Suppressor macrophage treated with lipopolysaccharide for 1 hour (primary cell): ENCODE results near the gene REV3L.

Source experiments
- DNase-seq, 3 donors: peaks; one replicate each; pipeline ENCODE4 v3.0.0-alpha.2; 2020 to 2022

REV3L gene

DNA sequence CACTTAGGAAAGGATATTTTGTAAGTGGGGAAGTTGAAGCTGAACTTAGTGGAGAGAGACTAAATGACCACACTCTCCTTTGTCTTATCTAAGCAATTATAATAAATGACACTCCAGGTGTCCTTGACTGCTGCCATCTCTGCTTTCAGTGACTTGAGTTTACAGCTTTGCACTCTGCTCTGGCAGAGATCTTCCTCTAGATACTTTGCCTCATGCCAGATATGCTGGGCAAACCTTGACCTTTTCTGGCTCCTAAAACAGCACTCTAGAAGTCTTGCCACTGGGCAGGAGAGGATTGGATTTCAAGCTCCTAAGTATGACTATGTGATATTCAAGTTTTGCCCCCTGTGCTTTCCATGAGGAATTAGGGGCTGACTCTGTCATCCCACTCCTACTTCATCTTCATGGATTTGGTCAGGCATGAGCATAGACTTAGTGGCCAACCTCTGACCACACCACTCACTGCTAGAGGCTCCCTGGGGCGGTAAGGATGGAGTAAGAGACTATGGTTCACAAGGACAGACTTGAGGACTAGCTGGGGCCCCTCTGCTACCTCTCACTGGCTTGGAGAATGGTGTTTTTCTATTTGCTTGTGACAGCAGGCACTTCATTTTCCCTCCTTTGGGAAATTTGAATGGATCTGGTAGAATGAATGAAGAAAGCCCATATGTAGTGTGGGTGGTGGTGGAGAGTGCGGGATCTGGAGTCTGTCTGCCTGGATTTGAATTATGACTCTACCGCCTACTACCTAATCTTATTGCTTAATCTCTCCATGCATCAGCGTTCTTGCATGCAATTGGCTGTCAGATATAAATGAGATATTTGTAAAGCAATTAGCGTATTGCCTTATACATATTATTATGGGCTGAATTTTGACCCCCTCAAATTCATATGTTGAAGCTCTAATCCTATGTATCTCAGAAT, 191.4 kb downstream of the REV3L start:
- peak; percentile 33 to 54 (median 35) for DNase-seq

DNA sequence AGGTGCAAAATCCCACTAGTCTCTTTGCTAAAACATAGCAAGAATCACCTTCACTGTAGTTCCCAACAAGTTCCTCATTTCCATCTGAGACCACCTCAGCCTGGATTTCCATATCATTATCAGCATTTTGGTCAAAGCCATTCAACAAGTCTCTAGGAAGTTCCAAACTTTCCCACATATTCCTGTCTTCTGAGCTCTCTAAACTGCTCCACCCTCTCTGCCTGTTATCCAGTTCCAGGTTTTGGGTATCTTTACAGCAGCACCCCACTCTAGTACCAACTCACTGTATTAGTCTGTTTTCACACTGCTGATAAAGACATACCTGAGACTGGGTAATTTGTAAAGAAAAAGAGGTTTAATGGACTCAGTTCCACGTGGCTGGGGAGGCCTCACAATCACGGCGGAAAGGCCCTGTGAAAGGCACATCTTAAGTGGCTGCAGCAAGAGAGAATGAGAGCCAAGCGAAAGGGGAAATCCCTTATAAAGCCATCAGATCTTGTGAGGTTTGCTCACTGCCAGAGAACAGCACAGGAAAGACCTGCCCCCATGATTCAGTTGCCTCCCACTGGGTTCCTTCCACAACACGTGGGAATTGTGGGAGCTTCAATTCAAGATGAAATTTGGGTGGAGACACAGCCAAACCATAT, 192.2 kb downstream of the REV3L start:
- peak; percentile 86 to 94 (median 91) for DNase-seq

DNA sequence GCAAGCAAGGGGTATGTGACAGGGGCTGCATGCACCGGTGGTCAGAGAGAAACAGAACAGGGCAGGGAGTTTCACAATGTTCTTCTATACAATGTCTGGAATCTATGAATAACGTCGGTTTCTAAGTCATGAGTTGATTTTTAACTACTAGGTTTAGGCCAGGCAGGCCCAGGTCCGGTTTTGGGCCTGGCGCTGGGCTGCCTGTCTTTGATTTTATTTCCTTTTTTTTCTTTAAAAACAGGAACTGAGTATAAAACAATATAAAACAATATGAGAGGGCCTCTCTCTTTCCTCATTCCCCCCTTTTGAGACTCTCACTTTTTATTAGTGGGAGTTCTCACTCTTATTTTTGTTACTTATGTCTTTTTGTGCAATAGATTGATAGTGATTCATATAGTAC, 198.7 kb downstream of the REV3L start:
- peak in 2 of 3 donors; percentile 26 to 27 for DNase-seq

DNA sequence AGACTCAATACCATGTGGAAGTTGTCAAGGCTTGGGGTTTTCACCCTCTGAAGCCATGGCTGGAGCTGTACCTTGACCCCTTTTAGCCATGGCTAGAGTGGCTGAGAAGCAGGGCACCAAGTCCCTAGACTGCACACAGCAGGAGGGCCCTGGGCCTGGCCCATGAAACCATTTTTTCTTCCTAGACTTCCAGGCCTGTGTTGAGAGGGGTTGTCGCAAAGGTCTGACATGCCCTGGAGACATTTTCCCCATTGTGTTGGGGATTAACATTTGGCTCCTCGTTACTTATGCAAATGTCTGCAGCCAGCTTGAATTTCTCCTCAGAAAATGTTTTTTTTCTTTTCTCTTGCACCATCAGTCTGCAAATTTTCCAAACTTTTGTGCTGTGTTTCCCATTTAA, 199.3 kb downstream of the REV3L start:
- no peak for DNase-seq

DNA sequence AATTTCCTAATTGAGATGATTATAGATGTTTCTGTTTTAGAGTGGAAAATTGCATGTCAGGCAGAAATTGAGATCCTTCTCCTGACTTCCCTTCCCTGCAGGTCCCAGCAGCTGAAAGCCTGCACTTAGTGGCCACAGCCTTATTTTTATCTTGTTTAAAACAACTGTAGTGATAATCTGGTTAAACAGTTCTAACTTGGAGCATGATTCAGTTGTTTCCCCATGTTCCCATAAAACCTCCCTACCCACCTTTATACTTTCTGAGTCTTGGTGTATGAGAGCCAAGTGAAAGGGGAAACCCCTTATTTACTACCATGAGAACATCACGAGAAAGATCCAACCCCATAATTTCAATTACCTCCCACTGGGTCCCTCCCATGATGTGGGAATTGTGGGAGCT, 200.5 kb downstream of the REV3L start:
- peak; percentile 21 to 24 (median 24) for DNase-seq

DNA sequence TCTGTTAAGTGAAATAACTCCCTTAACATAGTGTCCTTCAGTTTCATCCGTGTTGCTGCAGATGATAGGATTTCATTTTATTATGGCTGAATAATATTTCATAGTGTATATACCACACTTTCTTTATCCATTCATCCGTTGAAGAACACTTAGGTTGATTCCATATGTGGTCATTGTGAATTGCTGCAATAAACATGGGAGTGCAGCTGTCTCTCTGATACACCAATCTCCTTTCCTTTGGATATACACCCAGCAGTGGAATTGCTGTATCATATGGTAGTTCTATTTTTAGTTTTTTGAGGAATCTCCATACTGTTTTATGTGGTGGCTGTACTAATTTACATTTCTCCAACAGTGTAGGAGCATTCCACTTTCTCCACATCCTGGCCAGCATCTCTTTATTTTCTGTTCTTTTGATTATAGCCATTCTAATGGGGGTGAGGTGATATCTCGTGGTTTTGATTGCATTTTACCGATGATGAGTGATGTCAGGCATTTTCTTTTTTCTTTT, 202.5 kb downstream of the REV3L start:
- DNase-seq, result no peak

DNA sequence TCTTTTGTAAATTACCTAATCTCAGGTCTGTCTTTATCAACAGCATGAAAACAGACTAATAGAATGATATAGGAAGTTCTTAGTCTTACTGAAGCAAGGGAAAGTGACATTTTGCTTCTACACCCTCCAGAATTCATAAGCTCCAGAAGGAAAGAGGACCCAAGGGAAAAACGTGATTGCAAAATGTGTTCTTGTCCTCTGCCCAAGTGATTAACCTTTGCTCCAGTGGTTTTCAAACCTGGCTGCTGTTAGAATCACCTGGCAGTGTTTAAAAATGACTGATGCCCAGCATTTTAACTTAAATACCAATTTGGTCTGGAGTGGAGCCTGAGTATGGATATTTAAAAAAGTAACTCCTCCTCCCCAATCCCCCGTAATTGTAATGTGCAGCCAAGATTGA, 204.3 kb downstream of the REV3L start:
- DNase-seq, result no peak

DNA sequence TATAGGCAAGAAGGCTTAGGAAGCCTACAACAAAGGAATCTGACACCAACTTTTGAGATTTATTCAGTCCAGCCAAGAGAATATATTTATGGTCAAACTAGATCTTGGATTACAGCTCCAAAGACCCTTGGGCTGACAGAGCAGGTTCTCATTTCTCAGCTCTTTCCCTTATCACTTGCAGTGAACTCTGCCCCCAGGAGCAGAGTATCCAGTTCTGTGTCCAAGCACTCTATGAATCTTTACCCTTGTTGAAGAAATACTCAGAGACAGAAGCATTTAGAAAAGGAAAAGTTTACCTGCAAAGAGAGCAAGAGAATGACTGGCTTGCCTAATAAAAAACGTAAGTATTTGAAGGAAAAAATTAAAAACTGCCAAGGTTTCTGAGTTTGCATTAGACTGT, 205.2 kb downstream of the REV3L start:
- DNase-seq, result no peak

DNA sequence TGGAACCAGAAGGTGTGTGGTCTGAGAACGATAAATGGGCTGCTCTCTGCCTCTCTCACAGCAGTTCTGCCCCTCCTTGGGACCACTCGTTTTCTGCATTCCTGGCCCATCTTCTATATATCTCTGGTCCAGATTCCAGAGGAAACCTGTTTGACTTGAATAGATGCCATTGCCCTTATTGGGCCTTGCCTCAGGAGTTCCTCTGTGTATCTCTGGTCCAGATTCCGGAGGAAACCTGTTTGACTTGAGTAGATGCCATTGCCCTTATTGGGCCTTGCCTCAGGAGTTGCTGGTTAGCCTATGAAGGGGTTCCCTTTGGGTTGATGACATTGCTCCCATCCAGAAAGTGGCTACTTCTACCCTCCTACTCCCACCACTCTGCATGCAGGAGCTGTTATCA, 206.3 kb downstream of the REV3L start:
- DNase-seq, result no peak

DNA sequence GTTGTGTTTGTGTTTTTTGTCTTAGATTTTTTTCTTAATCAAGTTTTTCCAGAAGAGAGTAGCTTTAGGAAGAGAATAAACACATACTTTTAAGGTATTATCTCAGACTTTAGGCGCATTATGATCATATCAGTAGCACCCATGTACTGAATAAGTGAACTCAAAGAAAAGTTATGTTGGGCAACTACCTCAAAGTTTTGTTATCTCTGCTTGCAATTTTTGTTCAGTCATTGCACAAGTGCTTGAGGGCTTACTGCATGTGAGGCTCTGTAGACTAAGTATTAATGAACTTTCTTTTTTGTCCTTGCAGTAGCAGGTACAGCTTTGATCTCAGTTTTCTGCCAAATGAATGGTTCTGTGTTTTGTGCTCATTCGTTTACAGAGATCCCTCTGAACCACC, 206.7 kb downstream of the REV3L start:
- no peak for DNase-seq

DNA sequence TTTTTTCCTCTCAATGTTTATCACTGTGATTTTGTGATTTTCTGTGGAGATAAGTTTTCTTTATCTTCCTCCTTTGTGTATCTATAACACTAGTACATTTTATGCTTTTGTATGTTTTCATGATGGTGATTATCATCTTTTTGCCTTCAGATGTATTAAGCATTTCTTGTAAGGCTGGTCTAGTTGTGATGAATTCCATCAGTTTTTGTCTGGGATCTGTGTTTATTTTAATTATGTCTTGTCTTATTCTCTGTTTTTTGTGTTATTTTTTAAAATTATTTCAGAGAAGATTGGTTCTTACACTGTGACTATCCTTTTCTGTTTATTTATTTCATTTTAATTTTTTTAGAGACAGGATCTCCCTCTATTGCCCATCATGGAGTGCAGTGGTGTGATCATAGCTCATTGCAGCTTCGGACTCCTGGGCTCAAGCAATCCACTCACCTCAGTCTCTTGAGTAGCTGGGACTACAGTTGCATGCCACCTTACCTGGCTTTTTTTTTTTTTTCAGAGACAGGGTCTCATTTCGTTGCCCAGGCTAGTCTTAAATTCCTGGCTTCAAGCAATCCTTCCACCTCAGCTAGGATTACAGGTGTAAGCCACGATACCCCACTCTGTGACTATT, 208.3 kb downstream of the REV3L start:
- DNase-seq, result no peak

DNA sequence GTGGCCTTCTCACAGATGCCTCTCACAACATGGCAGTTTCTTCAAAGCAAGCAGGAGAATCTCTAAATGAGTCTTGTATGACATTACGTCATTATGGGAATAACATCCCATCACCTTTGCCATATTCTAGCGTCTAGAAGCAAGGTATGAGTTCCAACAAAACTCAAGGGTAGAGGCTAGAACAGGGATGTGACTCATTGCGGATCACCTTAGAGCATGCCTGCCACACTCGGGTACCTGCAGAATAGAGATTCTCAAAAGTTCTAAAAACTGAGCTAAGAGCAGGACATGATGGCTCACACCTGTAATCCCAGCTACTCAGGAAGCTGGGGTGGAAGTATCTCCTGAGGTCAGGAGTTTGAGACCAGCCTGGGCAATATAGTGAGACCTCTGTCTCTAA, 212.9 kb downstream of the REV3L start:
- no peak for DNase-seq

DNA sequence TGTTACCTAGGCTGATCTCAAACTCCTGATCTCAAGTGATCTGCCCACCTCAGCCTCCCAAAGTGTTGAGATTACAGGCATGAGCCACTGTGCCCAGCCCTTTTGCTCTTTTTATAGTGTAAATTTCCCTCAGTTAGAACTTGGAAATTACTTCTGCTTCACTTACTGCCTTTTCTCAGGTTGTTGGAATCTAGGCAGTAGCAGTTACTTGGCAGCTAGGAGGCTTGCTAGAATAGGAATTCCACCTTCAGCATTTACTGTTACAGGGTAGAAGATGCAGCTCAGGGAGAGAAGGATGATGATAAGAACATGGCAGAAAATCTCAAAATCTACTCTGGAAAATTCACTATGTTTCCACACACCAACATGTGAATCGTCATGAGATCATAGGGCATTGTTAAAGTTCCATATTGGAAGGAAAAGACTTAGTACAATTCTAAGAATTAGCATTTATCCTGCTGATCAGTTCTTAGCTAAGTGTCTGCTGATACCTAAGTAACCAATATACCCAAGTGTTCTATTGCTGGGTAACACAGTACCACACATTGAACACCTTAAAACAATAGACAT, 213.5 kb downstream of the REV3L start:
- DNase-seq, result peak in 1 of 3 donors; percentile 25

DNA sequence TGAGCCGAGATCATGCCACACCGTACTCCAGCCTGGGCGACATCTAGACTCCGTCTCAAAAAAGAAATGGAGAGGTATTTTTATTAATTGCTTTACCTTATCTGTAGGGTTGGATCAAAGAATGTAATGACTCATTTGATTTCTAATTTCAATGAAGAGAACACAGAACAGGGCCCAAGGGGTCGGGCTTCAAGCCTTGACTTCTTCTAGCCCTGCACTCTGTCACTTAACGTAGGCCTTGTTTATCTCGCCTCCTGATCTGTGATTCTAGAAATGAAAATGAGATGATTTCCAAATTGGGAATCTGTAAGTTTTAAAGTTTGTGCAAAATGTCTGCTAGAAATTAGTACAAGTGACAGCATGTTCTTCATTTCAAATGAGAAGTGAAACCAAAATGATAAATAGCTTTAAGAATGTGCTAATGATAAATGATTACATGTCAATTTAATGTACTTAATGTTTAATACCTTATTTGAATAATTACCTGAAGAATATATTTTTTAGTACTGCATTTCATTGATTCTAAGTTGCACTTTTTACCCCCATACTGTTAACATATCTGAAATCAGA, 215.2 kb downstream of the REV3L start:
- peak in 1 of 3 donors; percentile 35 for DNase-seq

DNA sequence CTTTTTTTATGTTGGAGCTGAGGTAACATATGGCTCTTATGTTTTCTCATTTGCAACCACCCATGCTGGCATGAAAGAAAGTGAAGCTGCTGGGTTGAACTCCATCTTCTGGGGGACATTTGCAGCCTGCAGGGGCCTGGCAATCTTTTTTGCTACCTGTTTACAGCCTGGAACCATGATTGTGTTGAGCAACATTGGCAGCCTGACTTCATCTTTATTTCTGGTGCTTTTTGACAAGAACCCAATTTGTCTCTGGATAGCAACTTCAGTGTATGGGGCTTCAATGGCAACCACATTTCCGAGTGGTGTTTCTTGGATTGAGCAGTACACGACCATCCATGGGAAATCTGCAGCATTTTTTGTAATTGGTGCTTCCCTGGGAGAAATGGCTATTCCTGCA, 216.7 kb downstream of the REV3L start:
- DNase-seq, result no peak

DNA sequence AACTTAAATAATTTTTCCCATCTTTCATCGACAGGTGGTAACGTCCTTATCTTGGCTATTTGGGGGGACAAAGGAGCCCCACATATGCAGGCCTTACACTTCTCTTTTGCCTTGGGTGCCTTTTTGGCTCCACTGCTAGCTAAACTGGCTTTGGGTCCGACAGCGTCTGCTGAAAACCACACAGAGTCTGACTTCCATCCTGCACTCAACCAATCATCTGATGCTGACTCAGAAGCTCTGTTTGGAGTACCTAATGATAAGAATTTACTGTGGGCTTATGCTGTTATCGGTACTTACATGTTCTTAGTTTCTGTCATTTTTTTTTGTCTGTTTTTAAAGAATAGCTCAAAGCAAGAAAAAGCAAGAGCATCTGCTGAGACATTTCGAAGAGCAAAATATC, 217.2 kb downstream of the REV3L start:
- no peak for DNase-seq

DNA sequence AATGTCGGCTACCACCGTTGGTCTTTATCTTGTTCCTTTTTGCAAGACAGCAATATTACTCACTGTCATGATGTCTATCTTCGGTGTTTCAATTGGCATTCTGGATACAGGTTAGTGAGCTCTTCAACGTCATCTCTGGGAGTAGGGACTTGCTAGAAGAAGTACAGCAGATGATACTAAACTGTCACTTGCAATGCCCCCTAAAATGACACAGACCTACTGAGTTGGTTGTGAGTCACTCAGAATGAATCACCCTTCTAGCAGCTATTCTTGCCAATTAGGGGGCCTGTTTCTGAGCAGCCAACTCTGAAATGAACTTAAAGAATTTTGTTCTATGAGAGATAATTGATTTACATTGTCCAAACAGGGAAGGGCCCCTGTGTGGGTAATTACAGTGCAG, 219.2 kb downstream of the REV3L start:
- DNase-seq, result peak; percentile 50 to 75 (median 73)

DNA sequence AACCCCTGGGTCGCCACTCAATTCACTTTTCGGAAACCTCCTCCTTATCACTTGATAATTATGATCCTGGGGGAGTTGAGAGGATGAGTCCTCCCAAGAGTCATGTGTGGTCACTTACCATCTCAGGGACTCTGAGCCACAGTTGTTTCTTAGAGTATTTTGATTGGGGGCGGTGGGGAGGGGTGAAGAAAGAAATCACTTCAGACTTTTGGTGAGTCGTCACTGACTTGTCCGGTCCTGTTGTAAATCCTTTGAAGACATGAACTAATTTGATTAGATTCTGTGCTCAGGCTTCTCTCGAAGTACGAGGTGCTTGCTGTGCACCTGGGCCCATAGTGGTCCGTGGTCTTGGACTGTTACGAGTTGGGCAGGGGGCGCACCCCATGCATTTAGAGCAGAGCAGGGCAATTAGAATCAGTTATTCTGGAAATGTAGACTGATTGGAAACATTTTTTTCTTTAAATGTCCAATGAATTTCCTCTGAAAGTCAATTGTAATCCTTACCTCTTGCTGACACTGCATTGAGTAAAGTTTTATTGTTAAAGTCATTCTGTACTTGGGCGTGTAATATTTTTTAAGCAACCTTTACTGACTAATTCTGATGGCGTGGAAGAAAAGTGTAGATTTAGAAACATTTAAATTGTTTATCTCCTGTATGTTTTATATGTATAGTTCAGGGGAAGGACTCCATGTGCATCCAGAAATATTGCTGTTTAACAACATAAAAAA, 222.3 kb downstream of the REV3L start:
- peak; percentile 47 to 64 (median 57) for DNase-seq

DNA sequence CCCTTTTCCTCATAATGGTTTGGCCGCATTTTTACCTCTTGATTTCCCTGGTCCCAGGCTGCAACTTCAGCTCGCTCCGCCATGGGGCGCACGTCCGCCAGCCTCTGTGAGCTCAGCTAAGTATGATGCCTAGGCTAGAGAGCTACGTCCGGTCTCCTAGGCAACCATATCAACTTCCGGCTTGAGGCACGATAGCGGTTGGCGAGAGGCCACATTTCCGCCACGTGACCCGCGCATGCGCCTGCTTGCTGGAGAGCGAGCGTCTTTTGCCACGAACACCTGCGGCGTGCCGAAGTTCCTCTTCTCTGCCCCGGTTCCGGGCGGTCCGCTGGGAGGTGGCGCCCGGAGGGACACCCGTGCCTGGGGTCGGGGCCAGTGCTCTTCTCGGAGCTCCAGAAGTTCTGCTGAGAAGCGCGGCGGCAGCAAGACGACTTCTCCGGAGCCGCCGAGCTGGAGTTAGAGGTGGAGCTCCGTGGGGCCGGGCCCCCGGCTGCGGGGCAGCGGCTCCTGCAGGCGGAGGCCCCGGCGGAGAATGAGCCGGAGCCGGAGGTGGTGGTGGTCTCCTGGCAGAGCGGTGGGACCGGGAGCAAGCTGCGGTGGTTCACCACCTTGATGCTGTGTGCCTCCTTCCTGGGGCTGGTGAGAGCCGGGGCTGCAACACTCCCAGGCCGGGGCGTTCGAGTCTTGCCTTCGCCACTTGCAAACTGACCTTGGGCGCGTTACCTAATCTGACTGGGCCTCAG, 223.8 kb downstream of the REV3L start:
- peak; percentile 99 to 100 (median 100) for DNase-seq

DNA sequence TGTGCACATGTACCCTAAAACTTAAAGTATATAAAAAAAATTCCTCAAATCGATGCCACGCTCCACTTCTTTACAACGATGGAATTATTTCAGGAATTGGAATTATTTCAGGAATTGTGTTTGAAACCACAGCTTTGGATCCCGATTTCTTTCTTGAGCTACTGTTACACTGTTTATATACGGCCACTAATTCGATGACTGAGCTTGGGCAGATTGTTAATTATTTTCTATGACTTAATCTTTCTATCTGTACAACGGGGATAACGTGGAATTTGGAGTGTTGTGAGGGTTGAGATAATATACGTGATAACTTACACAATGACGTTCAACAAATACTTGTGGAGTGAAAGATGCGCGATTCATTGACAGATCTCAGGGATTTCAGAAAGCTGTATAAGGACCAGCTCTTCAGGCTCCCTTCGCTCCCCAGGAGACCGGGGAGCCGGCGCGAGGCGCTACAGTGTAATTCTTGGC, 224.4 kb downstream of the REV3L start:
- DNase-seq, result no peak

DNA sequence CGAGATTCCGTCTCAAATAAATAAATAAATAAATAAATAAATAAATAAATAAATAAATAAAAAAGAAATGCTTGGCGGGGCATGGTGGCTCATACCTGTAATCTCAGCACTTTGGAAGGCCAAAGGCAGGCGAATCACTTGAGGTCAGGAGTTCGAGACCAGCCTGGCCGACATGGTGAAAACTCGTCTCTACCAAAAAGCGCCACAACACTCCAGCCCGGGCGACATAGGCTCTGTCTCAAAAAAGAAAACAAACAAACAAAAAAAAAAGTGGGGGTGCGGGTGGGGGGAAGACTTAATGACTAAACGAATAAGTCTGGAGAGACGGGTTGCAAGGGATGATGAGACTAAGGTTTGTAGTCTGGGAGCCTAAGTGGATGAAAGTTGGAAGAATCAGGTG, 225.0 kb downstream of the REV3L start:
- no peak for DNase-seq
